ENCODE measurements around the gene IBA57. TPM values are rescaled to one million over a fixed set of nuclear protein-coding genes. Genes with fewer than 3 reads are reported as not detected.

Gene IBA57
- total and polyA plus RNA-seq, 3 donors from 2014 or later, result 16.0 to 23.2 (median 21.0) TPM

- H3K36me3 ChIP-seq (ENCODE audit: low read depth, missing control alignments), result no peaks in the 10 kb centered on the region
- no peak for TF ChIP-seq POLR2A (IDR thresholded peaks at IDR 0.05)
- intact Hi-C loops (cut with DNase I; ENCODE audit: low total_unique reads), result no loop called here
- H3K27ac ChIP-seq, result no peak overlapping the region
- 95 to 100% methylated on average over 1 to 23 of the region's 23 CpGs for WGBS, 2 donors
- no peaks in the 10 kb centered on the region for H3K27me3 ChIP-seq
- H3K4me1 ChIP-seq, result no peaks in the 10 kb centered on the region
- H3K9me3 ChIP-seq, result no peaks in the 10 kb centered on the region
- no peak for DNase-seq
- no peak overlapping the region for H3K4me3 ChIP-seq
Observed at GRCh38 chr1:228214921-228215662, 49.5 kb downstream of the IBA57 start.

- no peak for DNase-seq
- H3K9me3 ChIP-seq, result no peaks in the 10 kb centered on the region
- 98 to 100% methylated on average over 6 to 9 of the region's 13 CpGs for WGBS, 2 donors
- intact Hi-C loops (cut with DNase I; ENCODE audit: low total_unique reads), result no loop called here
- no peaks in the 10 kb centered on the region for H3K27me3 ChIP-seq
- no peak overlapping the region for H3K4me3 ChIP-seq
- TF ChIP-seq CTCF (IDR thresholded peaks at IDR 0.05), result no peak
- no peak for TF ChIP-seq POLR2A (IDR thresholded peaks at IDR 0.05)
- no peaks in the 10 kb centered on the region for H3K4me1 ChIP-seq
- no peaks in the 10 kb centered on the region for H3K36me3 ChIP-seq (ENCODE audit: low read depth, missing control alignments)
- no peak overlapping the region for H3K27ac ChIP-seq
Observed at GRCh38 chr1:228215663-228216116, 50.1 kb downstream of the IBA57 start.

GRCh38 chr1:228216371-228217320 is 51.0 kb downstream of the IBA57 start:
- DNase-seq, result no peak

GRCh38 chr1:228217551-228218344 is 52.1 kb downstream of the IBA57 start:
- TF ChIP-seq POLR2A (IDR thresholded peaks at IDR 0.05) (no peak), CTCF (IDR thresholded peaks at IDR 0.05) (no peak)
- DNase-seq, result no peak
- Histone ChIP-seq H3K27ac (no peak overlapping the region), H3K9me3 (no peaks in the 10 kb centered on the region), H3K36me3 (ENCODE audit: low read depth, missing control alignments) (no peaks in the 10 kb centered on the region), H3K4me1 (no peaks in the 10 kb centered on the region), H3K27me3 (no peaks in the 10 kb centered on the region), H3K4me3 (no peak overlapping the region)
- 86 to 89% methylated on average over 14 of the region's 14 CpGs for WGBS, 2 donors
- intact Hi-C loops (cut with DNase I; ENCODE audit: low total_unique reads), result no loop called here

More at GRCh38 chr1:228216371-228217320, 51.0 kb downstream of the IBA57 start:
- Histone ChIP-seq H3K27ac (no peak overlapping the region), H3K9me3 (no peaks in the 10 kb centered on the region), H3K36me3 (ENCODE audit: low read depth, missing control alignments) (no peaks in the 10 kb centered on the region), H3K4me1 (no peaks in the 10 kb centered on the region), H3K4me3 (no peak overlapping the region), H3K27me3 (no peaks in the 10 kb centered on the region)
- WGBS, 2 donors, result 87% methylated on average over 30 to 53 of the region's 53 CpGs
- intact Hi-C loops (cut with DNase I; ENCODE audit: low total_unique reads), result no loop called here
- TF ChIP-seq POLR2A (IDR thresholded peaks at IDR 0.05) (no peak), CTCF (IDR thresholded peaks at IDR 0.05) (no peak)
